Naive thymus-derived CD8-positive, alpha-beta T cell (primary cell): ENCODE measurements around the gene CLASRP. TPM values are rescaled to one million over a fixed set of nuclear protein-coding genes. Genes with fewer than 3 reads are reported as not detected.

Source experiments
- ATAC-seq, 2 donors: fragments of 150-1000 bp; cut with Tn5 transposase in 1 of 2; sonication (Bioruptor Pico), chemical (Tn5 transposase) in 1 of 2; 1 replicate in 1 of 2; 2 replicates in 1 of 2; pipeline ENCODE4 v1.10.0; 2021; ENCODE audit warnings: mild to moderate bottlenecking in 2 of 2, moderate library complexity in 2 of 2
- POLR2A ChIA-PET: fragments of 350-600 bp; sonication (Branson Sonifier 250); formaldehyde crosslinking; loops from one replicate; lab custom pipeline; 2021; ENCODE audit warnings: antibody characterized with exemption; lab: Charles Lee
- DNase-seq, 10 donors: peaks; one replicate each; pipeline versions ENCODE4 v3.0.0 to v3.0.0-alpha.2; 2020 to 2022
- H3K27ac Mint-ChIP-seq, 10 donors: one replicate each; pipeline ENCODE4 v1.8.0; 2020 to 2022; ENCODE audit warnings: mild to moderate bottlenecking in 10 of 10, mixed read lengths in 10 of 10, moderate library complexity in 4 of 10, inconsistent platforms in 1 of 10
- H3K27me3 Mint-ChIP-seq, 5 donors: one replicate each; pipeline ENCODE4 v1.8.0; 2021 to 2022; ENCODE audit warnings: mixed read lengths in 5 of 5
- H3K36me3 Mint-ChIP-seq, 3 donors: one replicate each; pipeline ENCODE4 v1.8.0; 2020 to 2022; ENCODE audit warnings: mixed read lengths in 3 of 3, mild to moderate bottlenecking in 2 of 3, inconsistent platforms in 1 of 3
- H3K4me1 Mint-ChIP-seq, 4 donors: one replicate each; pipeline ENCODE4 v1.8.0; 2021 to 2022; ENCODE audit warnings: mixed read lengths in 4 of 4
- H3K4me3 Mint-ChIP-seq, 10 donors: one replicate each; pipeline ENCODE4 v1.8.0; 2020 to 2022; ENCODE audit warnings: mild to moderate bottlenecking in 10 of 10, mixed read lengths in 10 of 10, moderate library complexity in 6 of 10, inconsistent platforms in 1 of 10
- H3K9me3 Mint-ChIP-seq, 9 donors: one replicate each; pipeline ENCODE4 v1.8.0; 2020 to 2022; ENCODE audit warnings: mixed read lengths in 9 of 9, mild to moderate bottlenecking in 3 of 9, inconsistent platforms in 1 of 9, moderate library complexity in 1 of 9
- polyA plus RNA-seq, 3 donors: library from polyadenylated mRNA; unstranded; fragments of 300-500 nt; fragmentation: Illumina TruSeq; gene quantifications; one replicate each; pipeline ENCODE4 v1.2.3, GENCODE V29; 2021
- total RNA-seq, 8 experiments: library from RNA in 2 of 8; stranded (reverse) in 2 of 8; gene quantifications; one replicate each; pipeline ENCODE4 v1.2.3 and lab custom pipeline; 2021 to 2026

Gene CLASRP
- total and polyA plus RNA-seq, 5 experiments from 2014 or later = 2.0 to 150 (median 6.7) TPM

- POLR2A ChIA-PET = interaction anchor here (0.5 to 2.5 kb wide), 11 partner anchors 9 to 1958 kb away, joined by 3 to 34 read pairs (median 3); partner anchors contain the start of genes BLOC1S3, CLASRP, PPP1R37 and RELB
- Mint-ChIP-seq H3K4me1 (peaks cover 15 to 65% (median 58%) of the 10 kb centered on the region in 4 donors), H3K4me3 (peak within 1 kb of the TSS; percentile 91 to 97 (median 94)), H3K36me3 (peaks cover 0 to 18% (median 8%) of the 10 kb centered on the region in 3 donors), H3K27ac (peak within 1 kb of the TSS; percentile 83 to 94 (median 92)), H3K27me3 (no peaks in the 10 kb centered on the region), H3K9me3 (no peaks in the 10 kb centered on the region)
- ATAC-seq (peak; percentile 69 to 81), DNase-seq (peak; percentile 59 to 80 (median 77))
Observed at GRCh38 chr19:45079063-45079910, 40.4 kb downstream of the CLASRP start, which contains the start of gene GEMIN7. TSS of gene GEMIN7 (plus strand) at chr19:45079260. CDS start at chr19:45090115, 10,855 bp downstream.

DNA sequence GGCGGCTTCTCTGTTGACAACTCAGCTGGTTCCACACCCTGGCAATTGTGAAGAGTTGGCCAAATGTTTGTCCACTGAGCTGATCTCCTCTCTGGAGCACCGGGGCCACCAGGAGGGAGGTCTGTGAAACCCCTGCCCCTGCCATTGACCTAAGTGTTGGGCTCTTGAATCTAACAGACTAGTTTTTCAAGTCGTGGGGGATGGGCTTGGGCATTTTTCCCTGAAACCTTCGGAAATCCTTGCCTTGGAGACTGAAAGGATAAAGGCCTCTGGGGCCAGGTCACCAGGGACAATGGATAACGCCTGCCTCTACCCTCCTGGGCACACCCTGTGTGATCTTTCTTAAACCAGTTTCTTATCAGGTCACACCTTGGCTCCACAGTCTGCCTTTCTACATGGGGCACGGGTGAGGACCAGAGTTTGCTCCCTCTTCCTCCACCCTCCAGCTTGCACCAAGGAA lies 41.1 kb downstream of the CLASRP start:
- H3K9me3 Mint-ChIP-seq = no peaks in the 10 kb centered on the region
- no peak for DNase-seq
- H3K36me3 Mint-ChIP-seq = peaks cover 0 to 20% (median 8%) of the 10 kb centered on the region in 3 donors
- ATAC-seq = no peak
- H3K4me1 Mint-ChIP-seq = peaks cover 15 to 58% (median 55%) of the 10 kb centered on the region in 4 donors
- no peaks in the 10 kb centered on the region for H3K27me3 Mint-ChIP-seq
- POLR2A ChIA-PET = interaction anchor here (0.7 to 2.5 kb wide), 4 partner anchors 12 to 98 kb away, joined by 3 to 34 read pairs (median 8); partner anchors contain the start of genes BLOC1S3, PPP1R37 and TRAPPC6A
- H3K4me3 Mint-ChIP-seq = peak overlapping the region; percentile 91 to 97 (median 94)
- peak overlapping the region; percentile 47 to 94 (median 91) for H3K27ac Mint-ChIP-seq

- Mint-ChIP-seq H3K4me3 (peak overlapping the region in 6 of 10 donors; percentile 4 to 78 (median 48)), H3K36me3 (peaks cover 0 to 29% (median 8%) of the 10 kb centered on the region in 3 donors), H3K27me3 (no peaks in the 10 kb centered on the region), H3K9me3 (no peaks in the 10 kb centered on the region), H3K27ac (peak overlapping the region in 6 of 10 donors; percentile 5 to 83 (median 40)), H3K4me1 (peaks cover 13 to 57% (median 47%) of the 10 kb centered on the region in 4 donors)
- POLR2A ChIA-PET = no interaction called here
- no peak for DNase-seq
- ATAC-seq = no peak
Observed at GRCh38 chr19:45082170-45082569, 43.3 kb downstream of the CLASRP start.

DNA sequence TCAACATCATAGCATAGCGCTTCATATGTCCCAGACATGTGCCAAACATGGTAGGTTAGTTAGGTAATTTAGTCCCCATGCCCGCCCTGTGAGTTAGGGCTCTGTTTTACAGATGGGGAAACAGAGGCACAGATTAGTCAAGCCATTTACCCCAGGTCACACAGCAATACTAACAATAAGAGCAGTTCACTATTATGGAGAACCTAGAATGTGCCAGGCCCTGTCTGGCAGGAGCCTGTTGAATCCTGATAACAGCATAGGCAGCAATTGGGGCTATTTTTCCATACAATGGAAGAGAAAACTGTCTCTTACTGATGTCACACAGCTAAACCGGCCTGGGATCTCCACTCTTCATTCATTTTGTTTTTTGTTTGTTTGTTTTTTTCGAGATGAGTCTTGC lies 47.6 kb downstream of the CLASRP start:
- Mint-ChIP-seq H3K4me1 (peaks cover 17 to 53% (median 34%) of the 10 kb centered on the region in 4 donors), H3K36me3 (peaks cover 0 to 31% (median 11%) of the 10 kb centered on the region in 3 donors), H3K27ac (peak overlapping the region in 9 of 10 donors; percentile 1 to 96 (median 74)), H3K9me3 (peaks cover 0 to 2% (median 0%) of the 10 kb centered on the region in 9 donors), H3K27me3 (no peaks in the 10 kb centered on the region), H3K4me3 (no peak overlapping the region)
- POLR2A ChIA-PET = no interaction called here
- no peak for DNase-seq
- no peak for ATAC-seq

- peaks cover 0 to 21% (median 4%) of the 10 kb centered on the region in 3 donors for H3K36me3 Mint-ChIP-seq
- POLR2A ChIA-PET = interaction anchor here (1.3 kb wide), 1 partner anchor 8 kb away, joined by 3 read pairs; the partner anchor contains the start of gene GEMIN7
- no peaks in the 10 kb centered on the region for H3K27me3 Mint-ChIP-seq
- peak; percentile 49 to 73 for ATAC-seq
- H3K4me3 Mint-ChIP-seq = peak overlapping the region in 9 of 10 donors; percentile 45 to 82 (median 74)
- peak in 8 of 10 donors; percentile 24 to 68 (median 43) for DNase-seq
- H3K9me3 Mint-ChIP-seq = peaks cover 0 to 2% (median 0%) of the 10 kb centered on the region in 9 donors
- peaks cover 13 to 52% (median 30%) of the 10 kb centered on the region in 4 donors for H3K4me1 Mint-ChIP-seq
- H3K27ac Mint-ChIP-seq = peak overlapping the region; percentile 74 to 96 (median 91)
Observed at GRCh38 chr19:45087531-45087930, 48.7 kb downstream of the CLASRP start.

GRCh38 chr19:45090034-45090433 lies 51.2 kb downstream of the CLASRP start:
- Mint-ChIP-seq H3K36me3 (peaks cover 0 to 17% (median 4%) of the 10 kb centered on the region in 3 donors), H3K4me1 (peaks cover 32 to 73% (median 53%) of the 10 kb centered on the region in 4 donors), H3K27ac (peak overlapping the region in 2 of 10 donors; percentile 40 to 71), H3K4me3 (no peak overlapping the region), H3K27me3 (no peaks in the 10 kb centered on the region), H3K9me3 (peaks cover 0 to 2% (median 0%) of the 10 kb centered on the region in 9 donors)
- no peak for ATAC-seq
- no peak for DNase-seq
- POLR2A ChIA-PET = interaction anchor here (0.6 to 1.3 kb wide), 3 partner anchors 11 to 17 kb away, joined by 3 to 4 read pairs (median 4); partner anchors contain the start of gene GEMIN7

DNA sequence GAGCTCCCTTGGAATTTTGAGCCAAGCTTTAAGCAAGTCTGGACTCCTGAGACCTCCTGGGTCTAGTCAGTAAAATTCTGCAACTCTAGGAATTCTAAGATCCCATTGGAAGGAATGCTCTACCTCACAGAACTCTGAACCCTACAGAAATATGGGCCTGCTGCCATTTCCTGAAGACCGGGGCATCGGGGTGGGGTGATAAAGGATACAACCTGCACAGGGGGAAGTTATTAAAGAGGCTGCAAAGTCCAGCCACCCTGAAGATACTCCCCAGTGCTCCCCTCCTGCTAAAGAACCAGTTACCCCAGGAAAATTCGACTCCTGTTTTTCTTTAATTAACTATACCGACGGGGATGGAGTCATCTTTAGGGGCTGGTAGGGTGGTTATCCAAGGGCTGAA lies 51.8 kb downstream of the CLASRP start:
- DNase-seq (no peak), ATAC-seq (no peak)
- peaks cover 0 to 2% (median 0%) of the 10 kb centered on the region in 9 donors for H3K9me3 Mint-ChIP-seq
- POLR2A ChIA-PET = interaction anchor here (1.2 to 3.5 kb wide), 2 partner anchors 11 to 14 kb away, joined by 3 to 34 read pairs; partner anchors contain the start of gene GEMIN7
- peaks cover 0 to 13% (median 4%) of the 10 kb centered on the region in 3 donors for H3K36me3 Mint-ChIP-seq
- H3K4me3 Mint-ChIP-seq = peak overlapping the region in 2 of 10 donors; percentile 19 to 99
- H3K27me3 Mint-ChIP-seq = no peaks in the 10 kb centered on the region
- peak overlapping the region in 4 of 10 donors; percentile 6 to 98 (median 72) for H3K27ac Mint-ChIP-seq
- H3K4me1 Mint-ChIP-seq = peaks cover 32 to 75% (median 55%) of the 10 kb centered on the region in 4 donors

DNA sequence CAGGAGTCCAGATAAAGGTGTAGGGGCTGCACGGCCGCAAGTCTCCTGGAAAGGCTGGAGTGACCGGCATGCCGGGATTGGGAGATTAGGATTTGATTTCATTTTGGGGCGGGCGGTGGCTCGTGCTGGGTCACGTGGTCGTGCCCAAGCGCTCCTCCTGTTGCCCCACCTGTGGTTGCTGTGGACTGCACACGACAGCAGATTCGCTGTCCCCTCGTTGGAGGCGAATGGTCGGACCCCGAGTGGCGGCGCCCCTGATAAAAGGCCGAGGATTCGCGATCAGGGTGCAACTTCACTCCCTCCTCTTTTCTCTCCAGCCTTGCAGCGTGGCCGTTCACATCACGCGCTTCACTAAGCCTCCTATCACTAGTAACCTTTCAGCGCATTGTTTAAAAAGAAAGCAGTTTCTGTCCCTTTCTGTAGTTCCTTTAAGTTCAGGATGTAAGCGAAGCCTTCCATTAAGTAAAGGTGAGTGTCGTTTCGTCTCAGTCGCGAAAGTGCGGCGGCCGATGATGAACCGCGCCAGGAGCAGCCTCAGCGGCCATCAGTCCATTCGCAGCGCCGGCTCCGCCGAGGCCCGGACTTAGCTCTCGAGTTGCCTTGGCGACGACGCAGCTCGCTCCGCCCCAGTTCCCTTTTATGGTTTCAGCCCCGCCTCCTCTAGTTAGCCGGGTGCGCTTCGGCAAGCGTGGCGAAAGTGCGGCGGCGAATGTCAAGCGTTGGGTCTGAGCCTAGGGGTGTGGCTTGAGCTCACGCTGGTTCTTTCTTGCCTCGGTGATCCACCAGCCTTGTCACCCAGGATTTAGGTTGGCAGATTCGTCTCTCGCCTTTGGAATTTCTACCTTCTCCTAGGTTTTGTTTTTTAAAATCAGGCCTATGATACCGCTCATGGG lies 52.4 kb downstream of the CLASRP start:
- Mint-ChIP-seq H3K9me3 (peaks cover 0 to 2% (median 0%) of the 10 kb centered on the region in 9 donors), H3K27me3 (no peaks in the 10 kb centered on the region), H3K36me3 (peaks cover 0 to 9% (median 4%) of the 10 kb centered on the region in 3 donors), H3K4me3 (peak overlapping the region; percentile 91 to 99 (median 94)), H3K4me1 (peaks cover 38 to 79% (median 61%) of the 10 kb centered on the region in 4 donors), H3K27ac (peak overlapping the region; percentile 97 to 100 (median 98))
- peak; percentile 69 to 70 for ATAC-seq
- POLR2A ChIA-PET = interaction anchor here (0.9 to 3.5 kb wide), 13 partner anchors 8 to 338 kb away, joined by 3 to 42 read pairs (median 11); partner anchors contain the start of genes BLOC1S3, CLASRP, CLPTM1 and GEMIN7
- peak; percentile 88 to 97 (median 92) for DNase-seq

GRCh38 chr19:45092747-45093678 lies 54.2 kb downstream of the CLASRP start, which contains the start of gene PPP1R37:
TSS of gene PPP1R37 (plus strand) at chr19:45093179. CDS start at chr19:45093326, 147 bp downstream.
- ATAC-seq (peak; percentile 78 to 80), DNase-seq (peak; percentile 84 to 96 (median 90))
- POLR2A ChIA-PET = interaction anchor here (0.6 to 3.5 kb wide), 18 partner anchors 8 to 590 kb away, joined by 3 to 42 read pairs (median 4); partner anchors contain the start of genes BLOC1S3, CLASRP, CLPTM1 and GEMIN7
- H3K27me3 Mint-ChIP-seq = no peaks in the 10 kb centered on the region
- H3K36me3 Mint-ChIP-seq = peaks cover 0 to 4% (median 4%) of the 10 kb centered on the region in 3 donors
- peak within 1 kb of the TSS; percentile 97 to 100 (median 98) for H3K27ac Mint-ChIP-seq
- peak within 1 kb of the TSS; percentile 91 to 99 (median 94) for H3K4me3 Mint-ChIP-seq
- H3K9me3 Mint-ChIP-seq = peaks cover 0 to 2% (median 0%) of the 10 kb centered on the region in 9 donors
- peaks cover 46 to 81% (median 67%) of the 10 kb centered on the region in 4 donors for H3K4me1 Mint-ChIP-seq

- H3K4me3 Mint-ChIP-seq = peak overlapping the region; percentile 91 to 99 (median 94)
- POLR2A ChIA-PET = interaction anchor here (3.0 to 3.4 kb wide), 2 partner anchors 18 to 55 kb away, joined by 26 to 30 read pairs; partner anchors contain the start of genes CLASRP and ZNF296
- peak overlapping the region; percentile 79 to 100 (median 92) for H3K27ac Mint-ChIP-seq
- ATAC-seq (no peak), DNase-seq (no peak)
- peaks cover 0 to 2% (median 0%) of the 10 kb centered on the region in 9 donors for H3K9me3 Mint-ChIP-seq
- peaks cover 56 to 83% (median 74%) of the 10 kb centered on the region in 4 donors for H3K4me1 Mint-ChIP-seq
- H3K36me3 Mint-ChIP-seq = peaks cover 0 to 4% (median 4%) of the 10 kb centered on the region in 3 donors
- H3K27me3 Mint-ChIP-seq = no peaks in the 10 kb centered on the region
Observed at GRCh38 chr19:45094137-45094536, 55.3 kb downstream of the CLASRP start.
